Vagina (tissue), 2 donors: ENCODE results near the gene SMS. TPM values are rescaled to one million over a fixed set of nuclear protein-coding genes. Genes with fewer than 3 reads are reported as not detected.

Source experiments
- DNase-seq, 2 donors: peaks; one replicate each; pipeline ENCODE4 v3.0.0-alpha.2; 2017; ENCODE audit errors: extremely low spot score in 2 of 2
- H3K27ac ChIP-seq: fragments of 200-600 bp; sonication (generic); one replicate; pipeline ENCODE4 v1.5.1; 2019
- H3K27me3 ChIP-seq: fragments of 200-600 bp; sonication (generic); one replicate; pipeline ENCODE4 v1.5.1; 2019
- H3K36me3 ChIP-seq, 2 donors: fragments of 200-600 bp; sonication (generic); one replicate each; pipeline ENCODE4 v1.5.1; 2017 to 2019
- H3K4me1 ChIP-seq: fragments of 200-600 bp; sonication (generic); one replicate; pipeline ENCODE4 v1.5.1; 2019
- H3K4me3 ChIP-seq, 2 donors: fragments of 200-600 bp; sonication (generic); 1 replicate in 1 of 2; 2 replicates in 1 of 2; pipeline ENCODE4 v1.5.1; 2016 to 2019
- H3K9me3 ChIP-seq: fragments of 200-600 bp; sonication (generic); one replicate; pipeline ENCODE4 v1.5.1; 2019
- CTCF ChIP-seq, 3 experiments: fragments of 450-650 bp in 2 of 3; fragments of 200-600 bp in 1 of 3; sonication (generic) in 1 of 3; IDR thresholded peaks; one replicate each; pipeline ENCODE4 v1.5.1; 2017 to 2019; ENCODE audit warnings: antibody characterized with exemption in 3 of 3, mild to moderate bottlenecking in 2 of 3, moderate library complexity in 2 of 3
- POLR2A ChIP-seq, 2 donors: fragments of 450-650 bp; IDR thresholded peaks; one replicate each; pipeline ENCODE4 v1.6.1; 2017; ENCODE audit warnings: antibody characterized with exemption in 2 of 2, mild to moderate bottlenecking in 2 of 2, moderate library complexity in 2 of 2
- POLR2AphosphoS5 ChIP-seq, 2 donors: sonication (generic); formaldehyde crosslinking; IDR thresholded peaks; one replicate each; pipeline ENCODE4 v1.9.0; 2017; ENCODE audit warnings: antibody characterized with exemption in 2 of 2, mild to moderate bottlenecking in 2 of 2, low read depth in 1 of 2; ENCODE audit not compliant: insufficient read depth in 1 of 2
- intact Hi-C: fragments of 100-400 bp; cut with DNase I; formaldehyde crosslinking; loops from one replicate; pipeline ENCODE4 v1.15.1; 2023
- total RNA-seq: library from RNA; depleted of rRNA; stranded (reverse); fragments of >200 nt; gene quantifications from one replicate; pipeline ENCODE4 v1.2.3, GENCODE V29; 2016

SMS gene
- total RNA-seq, 1 donor from 2014 or later = 36.8 TPM

GRCh38 chrX:21930986-21931385, 9.5 kb upstream of the SMS start:
- Histone ChIP-seq H3K27ac (no peak overlapping the region), H3K36me3 (no peaks in the 10 kb centered on the region), H3K27me3 (no peaks in the 10 kb centered on the region), H3K9me3 (no peaks in the 10 kb centered on the region), H3K4me3 (no peak overlapping the region), H3K4me1 (no peaks in the 10 kb centered on the region)
- TF ChIP-seq POLR2AphosphoS5 (IDR thresholded peaks at IDR 0.05; ENCODE audit: insufficient read depth in 1 of 2, low read depth in 1 of 2) = no peak
- no peak for TF ChIP-seq POLR2A (IDR thresholded peaks at IDR 0.05)
- intact Hi-C loops = no loop called here
- no peak for DNase-seq

GRCh38 chrX:21932292-21933002, 8.1 kb upstream of the SMS start:
- intact Hi-C loops = no loop called here
- no peak for DNase-seq
- Histone ChIP-seq H3K9me3 (no peaks in the 10 kb centered on the region), H3K4me1 (no peaks in the 10 kb centered on the region), H3K36me3 (no peaks in the 10 kb centered on the region), H3K27me3 (no peaks in the 10 kb centered on the region), H3K27ac (peak overlapping the region; percentile 37), H3K4me3 (no peak overlapping the region)
- TF ChIP-seq POLR2AphosphoS5 (IDR thresholded peaks at IDR 0.05; ENCODE audit: insufficient read depth in 1 of 2, low read depth in 1 of 2) = no peak
- no peak for TF ChIP-seq POLR2A (IDR thresholded peaks at IDR 0.05)
- no peak for TF ChIP-seq CTCF (IDR thresholded peaks at IDR 0.05)

GRCh38 chrX:21933077-21933476, 7.4 kb upstream of the SMS start:
- no peak for TF ChIP-seq POLR2A (IDR thresholded peaks at IDR 0.05)
- no peak for TF ChIP-seq CTCF (IDR thresholded peaks at IDR 0.05)
- no peak for TF ChIP-seq POLR2AphosphoS5 (IDR thresholded peaks at IDR 0.05; ENCODE audit: insufficient read depth in 1 of 2, low read depth in 1 of 2)
- intact Hi-C loops = no loop called here
- no peak for DNase-seq
- Histone ChIP-seq H3K4me3 (no peak overlapping the region), H3K9me3 (no peaks in the 10 kb centered on the region), H3K4me1 (no peaks in the 10 kb centered on the region), H3K36me3 (no peaks in the 10 kb centered on the region), H3K27me3 (no peaks in the 10 kb centered on the region), H3K27ac (peak overlapping the region; percentile 37)

GRCh38 chrX:21934414-21934813, 6.1 kb upstream of the SMS start:
- H3K9me3 ChIP-seq = no peaks in the 10 kb centered on the region
- no peaks in the 10 kb centered on the region for H3K27me3 ChIP-seq
- TF ChIP-seq CTCF (IDR thresholded peaks at IDR 0.05) = no peak
- TF ChIP-seq POLR2A (IDR thresholded peaks at IDR 0.05) = no peak
- TF ChIP-seq POLR2AphosphoS5 (IDR thresholded peaks at IDR 0.05; ENCODE audit: insufficient read depth in 1 of 2, low read depth in 1 of 2) = no peak
- no peak for DNase-seq
- no peak overlapping the region for H3K27ac ChIP-seq
- no peaks in the 10 kb centered on the region for H3K36me3 ChIP-seq
- H3K4me1 ChIP-seq = no peaks in the 10 kb centered on the region
- H3K4me3 ChIP-seq = no peak overlapping the region
- intact Hi-C loops = no loop called here

GRCh38 chrX:21939906-21940305, 603 bp upstream of the SMS start:
- no peak for DNase-seq
- no peak for TF ChIP-seq POLR2A (IDR thresholded peaks at IDR 0.05)
- TF ChIP-seq CTCF (IDR thresholded peaks at IDR 0.05) = no peak
- no peak for TF ChIP-seq POLR2AphosphoS5 (IDR thresholded peaks at IDR 0.05; ENCODE audit: insufficient read depth in 1 of 2, low read depth in 1 of 2)
- Histone ChIP-seq H3K27me3 (no peaks in the 10 kb centered on the region), H3K36me3 (no peaks in the 10 kb centered on the region), H3K4me3 (peak overlapping the region; percentile 51 to 62), H3K4me1 (no peaks in the 10 kb centered on the region), H3K27ac (peak overlapping the region; percentile 75), H3K9me3 (no peaks in the 10 kb centered on the region)
- intact Hi-C loops = no loop called here
